Measurements from ENCODE around the gene TMEM176A. TPM values are rescaled to one million over a fixed set of nuclear protein-coding genes. Genes with fewer than 3 reads are reported as not detected.

The TMEM176A gene
- total and polyA plus RNA-seq, 2 of the 8 experiments (the other 6 are each of a cell fraction or from before 2014, with no cell fraction given): 1.3 to 1.5 TPM

DNA sequence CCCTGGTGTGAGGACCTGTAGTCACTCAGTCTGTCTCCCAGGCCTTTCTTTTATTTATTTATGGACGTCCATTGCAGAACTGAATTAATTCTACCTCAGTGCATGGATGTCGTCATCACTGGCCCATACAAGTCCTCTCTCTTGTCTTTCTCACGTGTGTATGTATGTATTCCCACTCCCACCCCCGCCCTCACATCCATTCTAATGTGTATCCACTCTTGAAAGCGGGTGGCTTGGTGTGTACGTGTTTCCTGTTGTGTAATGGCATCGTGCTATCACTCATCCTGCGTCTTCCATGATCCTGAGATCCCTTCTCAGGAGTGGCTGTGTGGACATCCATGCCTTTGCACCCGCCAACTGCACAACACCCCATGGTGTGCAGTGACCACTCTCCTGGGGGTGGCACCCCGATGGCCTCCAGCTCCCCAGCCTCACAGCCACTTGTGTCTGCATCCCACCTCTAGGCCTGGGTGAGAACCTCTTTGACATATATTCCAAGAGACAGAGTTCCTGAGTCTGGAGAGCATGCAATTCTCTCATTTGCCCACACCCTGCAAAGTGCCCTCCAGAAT lies 48.7 kb downstream of the TMEM176A start:
- no peak overlapping the region for H2BK15ac ChIP-seq (ENCODE audit: low read length)
- no peak overlapping the region for H3K4me2 ChIP-seq (ENCODE audit: insufficient read depth in 1 of 2, low read depth in 2 of 2, low read length in 2 of 2)
- H3K14ac ChIP-seq (ENCODE audit: insufficient read length): no peak overlapping the region
- POLR2A ChIA-PET (ENCODE audit: partially characterized antibody): no interaction called here
- CTCF ChIA-PET (ENCODE audit: partially characterized antibody): no interaction called here
- no peak overlapping the region for H4K5ac ChIP-seq (ENCODE audit: insufficient read length, low read depth, low read length)
- H3K18ac ChIP-seq (ENCODE audit: extremely low read depth, low read length): no peak overlapping the region
- H3K23me2 ChIP-seq (ENCODE audit: low read depth, low read length): no peaks in the 10 kb centered on the region
- no peaks in the 10 kb centered on the region for H3K79me1 ChIP-seq (ENCODE audit: low read depth, low read length)
- no peak overlapping the region for H3K4me3 ChIP-seq (ENCODE audit: extremely low read depth in 1 of 4, insufficient read depth in 2 of 4, low read depth in 3 of 4, low read length in 4 of 4)
- H2BK12ac ChIP-seq (ENCODE audit: low read depth, low read length): no peak overlapping the region
- no peaks in the 10 kb centered on the region for H3K9me3 ChIP-seq (ENCODE audit: insufficient read depth in 2 of 2, low read depth in 1 of 2, low read length in 1 of 2)
- no peak overlapping the region for H2AFZ ChIP-seq (ENCODE audit: low read length)
- H4K91ac ChIP-seq (replicated peaks; ENCODE audit: insufficient read length, low read length): no peak overlapping the region
- H3K36me3 ChIP-seq (ENCODE audit: control insufficient read depth in 2 of 4, insufficient read depth in 4 of 4, low read length in 3 of 4): no peaks in the 10 kb centered on the region
- H3K9ac ChIP-seq (replicated peaks in 1 of 4; ENCODE audit: extremely low read depth in 1 of 4, low read depth in 3 of 4, low read length in 3 of 4): no peak overlapping the region
- no peaks in the 10 kb centered on the region for H3K79me2 ChIP-seq (ENCODE audit: control insufficient read depth in 1 of 2, insufficient read depth in 2 of 2, low read length in 2 of 2)
- peak overlapping the region; percentile 40 for H4K8ac ChIP-seq (ENCODE audit: extremely low read depth, insufficient read depth, low read length)
- H3K4ac ChIP-seq (replicated peaks; ENCODE audit: insufficient read length, low read depth, low read length): no peak overlapping the region
- no peak overlapping the region for H3K27ac ChIP-seq (ENCODE audit: low read depth, low read length)
- TF ChIP-seq MAFK (IDR thresholded peaks at IDR 0.05; ENCODE audit: low read depth, low read length): no peak
- TF ChIP-seq, protein P1, sequence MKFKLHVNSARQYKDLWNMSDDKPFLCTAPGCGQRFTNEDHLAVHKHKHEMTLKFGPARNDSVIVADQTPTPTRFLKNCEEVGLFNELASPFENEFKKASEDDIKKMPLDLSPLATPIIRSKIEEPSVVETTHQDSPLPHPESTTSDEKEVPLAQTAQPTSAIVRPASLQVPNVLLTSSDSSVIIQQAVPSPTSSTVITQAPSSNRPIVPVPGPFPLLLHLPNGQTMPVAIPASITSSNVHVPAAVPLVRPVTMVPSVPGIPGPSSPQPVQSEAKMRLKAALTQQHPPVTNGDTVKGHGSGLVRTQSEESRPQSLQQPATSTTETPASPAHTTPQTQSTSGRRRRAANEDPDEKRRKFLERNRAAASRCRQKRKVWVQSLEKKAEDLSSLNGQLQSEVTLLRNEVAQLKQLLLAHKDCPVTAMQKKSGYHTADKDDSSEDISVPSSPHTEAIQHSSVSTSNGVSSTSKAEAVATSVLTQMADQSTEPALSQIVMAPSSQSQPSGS (IDR thresholded peaks at IDR 0.05; ENCODE audit: low read length): no peak
- no peak for TF ChIP-seq SUZ12 (IDR thresholded peaks at IDR 0.05; ENCODE audit: low read length)
- no peak for TF ChIP-seq RNF2 (IDR thresholded peaks at IDR 0.05; ENCODE audit: borderline replicate concordance, low read depth, low read length, missing control alignments, poor library complexity, severe bottlenecking)
- no peak for TF ChIP-seq SP2 (IDR thresholded peaks at IDR 0.05; ENCODE audit: low read length)
- no peak for TF ChIP-seq SIX5 (IDR thresholded peaks at IDR 0.05; ENCODE audit: low read depth, low read length)
- TF ChIP-seq CHD1 (IDR thresholded peaks at IDR 0.05; ENCODE audit: low read depth, low read length): no peak
- no peak for TF ChIP-seq RFX5 (IDR thresholded peaks at IDR 0.05; ENCODE audit: borderline replicate concordance, low read depth, low read length)
- TF ChIP-seq NRF1 (IDR thresholded peaks at IDR 0.05; ENCODE audit: low read depth, low read length): no peak
- no peak for TF ChIP-seq TAF7 (optimal IDR thresholded peaks at IDR 0.05; ENCODE audit: borderline replicate concordance, low read depth, low read length)
- no peak for TF ChIP-seq NANOG (IDR thresholded peaks at IDR 0.05; ENCODE audit: insufficient read depth, low read depth, low read length, poor library complexity, severe bottlenecking)
- H4K20me1 ChIP-seq (replicated peaks in 1 of 2; ENCODE audit: control insufficient read depth in 1 of 2, insufficient read depth in 2 of 2, low read length in 2 of 2): no peaks in the 10 kb centered on the region
- 91% methylated on average over 10 of the region's 10 CpGs; no CpG with 5 or more reads in 1 of the 2 experiments for WGBS, 2 experiments (ENCODE audit: extremely low coverage in 1 of 2, insufficient coverage in 1 of 2, insufficient read length in 1 of 2, insufficient replicate concordance in 2 of 2, low coverage in 1 of 2, low lambda C conversion rate in 2 of 2, missing lambda C conversion rate in 1 of 2)
- no peak overlapping the region for H2BK120ac ChIP-seq (replicated peaks; ENCODE audit: low read depth, low read length)
- no peak overlapping the region for H2AK5ac ChIP-seq (ENCODE audit: low read depth, low read length)
- no peaks in the 10 kb centered on the region for H3K27me3 ChIP-seq (replicated peaks in 1 of 4; ENCODE audit: control insufficient read depth in 3 of 4, extremely low read depth in 1 of 4, insufficient read depth in 3 of 4, low read length in 3 of 4)
- FAIRE-seq (no peak), DNase-seq (ENCODE audit: low read depth in 1 of 2, low spot score in 2 of 2) (peak in 1 of 2 experiments; percentile 19)
- no peak overlapping the region for H2BK5ac ChIP-seq (ENCODE audit: low read depth, low read length)
- no peak overlapping the region for H2BK20ac ChIP-seq (ENCODE audit: low read length)
- H3K56ac ChIP-seq (replicated peaks; ENCODE audit: insufficient read length, low read depth, low read length): no peak overlapping the region
- peaks cover 0 to 6% (median 0%) of the 10 kb centered on the region in 4 experiments; a peak in 1 of 7 replicates for H3K4me1 ChIP-seq (replicated peaks in 1 of 4; ENCODE audit: control insufficient read depth in 3 of 4, insufficient read depth in 4 of 4, low read length in 3 of 4)
- no peak overlapping the region for H3K23ac ChIP-seq (ENCODE audit: insufficient read length)
